Fibroblast of villous mesenchyme (primary cell): ENCODE data around the gene EFHD1. TPM values are rescaled to one million over a fixed set of nuclear protein-coding genes. Genes with fewer than 3 reads are reported as not detected.
A peak's percentile ranks its signal among the peaks of the same experiment; 100 is the strongest.

Source experiments
- DNase-seq: peaks from one replicate; pipeline ENCODE4 v3.0.0-alpha.2; 2010; ENCODE audit warnings: low read depth
- H3K4me3 ChIP-seq: 2 replicates; pipeline ENCODE4 v1.5.1; 2011; ENCODE audit warnings: low read depth, mild to moderate bottlenecking, low read length
- CTCF ChIP-seq: IDR thresholded peaks from 2 replicates; pipeline ENCODE4 v1.5.1; 2012; ENCODE audit warnings: low read depth, mild to moderate bottlenecking, low read length; ENCODE audit not compliant: insufficient read depth
- total RNA-seq: library from RNA; depleted of rRNA; stranded (reverse); fragments of >200 nt; gene quantifications from 2 replicates; pipeline ENCODE4 v1.2.3, GENCODE V29; 2012

EFHD1 gene
- total RNA-seq, 1 donor = 1.7 TPM

DNA sequence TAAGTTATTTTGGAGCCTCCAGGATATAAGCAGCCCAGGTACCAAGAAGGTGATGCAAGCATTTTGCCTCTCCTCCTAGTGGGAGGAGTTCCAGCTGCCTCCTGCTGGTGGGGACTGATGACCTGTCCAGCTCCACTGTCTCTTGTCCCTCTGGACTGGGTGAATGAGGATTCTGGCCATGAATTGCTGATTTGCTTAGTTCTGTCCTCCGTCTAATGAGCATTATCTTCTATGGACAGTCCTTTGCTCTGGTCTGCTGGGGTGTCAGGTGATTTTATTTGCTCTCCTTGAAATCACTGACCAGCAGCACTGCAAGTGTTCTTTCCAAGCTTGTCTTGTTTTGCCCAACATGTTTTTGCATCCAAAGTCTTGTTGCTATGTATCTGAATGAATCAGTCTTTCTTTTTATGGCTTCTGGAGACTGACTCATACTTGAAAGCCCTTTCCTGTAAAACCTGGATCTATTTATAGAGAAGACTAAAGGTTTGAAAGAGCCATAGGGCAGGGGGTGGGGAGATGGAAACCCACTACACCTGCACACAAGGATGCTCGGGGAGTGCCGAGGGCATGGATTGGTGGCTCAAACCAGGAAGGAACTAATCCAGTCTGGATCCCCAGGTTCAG is 40.5 kb upstream of the EFHD1 start:
- peak; percentile 79 for DNase-seq
- no peak overlapping the region for H3K4me3 ChIP-seq
- no peak for TF ChIP-seq CTCF

DNA sequence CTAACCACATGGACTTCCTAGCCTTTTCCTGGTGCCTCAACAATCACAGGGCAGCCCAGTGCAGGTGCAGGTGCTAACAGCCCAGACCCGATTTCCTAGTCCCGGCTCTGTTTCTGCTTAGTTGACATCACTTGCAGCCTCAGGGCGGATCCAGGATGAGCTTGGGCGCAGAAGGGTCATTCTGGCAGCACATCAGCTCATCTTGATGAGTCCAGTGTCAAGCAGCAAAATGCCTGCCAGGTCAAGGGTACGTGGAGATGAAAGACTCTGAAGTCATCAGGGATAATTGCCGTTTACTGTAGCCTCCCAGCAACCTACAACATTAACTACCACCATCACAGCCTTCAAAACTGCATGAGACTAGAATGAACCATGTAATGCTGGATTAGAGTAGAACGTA is 39.4 kb upstream of the EFHD1 start:
- DNase-seq = no peak

GRCh38 chr2:232597362-232598079 is 35.9 kb upstream of the EFHD1 start:
- DNase-seq = no peak
- H3K4me3 ChIP-seq = no peak overlapping the region
- no peak for TF ChIP-seq CTCF

More for the DNA sequence above, 39.4 kb upstream of the EFHD1 start:
- TF ChIP-seq CTCF = no peak
- H3K4me3 ChIP-seq = no peak overlapping the region

GRCh38 chr2:232598293-232598692 is 35.1 kb upstream of the EFHD1 start:
- no peak overlapping the region for H3K4me3 ChIP-seq
- no peak for TF ChIP-seq CTCF
- DNase-seq = no peak

GRCh38 chr2:232600053-232600773 is 33.2 kb upstream of the EFHD1 start:
- no peak for TF ChIP-seq CTCF

DNA sequence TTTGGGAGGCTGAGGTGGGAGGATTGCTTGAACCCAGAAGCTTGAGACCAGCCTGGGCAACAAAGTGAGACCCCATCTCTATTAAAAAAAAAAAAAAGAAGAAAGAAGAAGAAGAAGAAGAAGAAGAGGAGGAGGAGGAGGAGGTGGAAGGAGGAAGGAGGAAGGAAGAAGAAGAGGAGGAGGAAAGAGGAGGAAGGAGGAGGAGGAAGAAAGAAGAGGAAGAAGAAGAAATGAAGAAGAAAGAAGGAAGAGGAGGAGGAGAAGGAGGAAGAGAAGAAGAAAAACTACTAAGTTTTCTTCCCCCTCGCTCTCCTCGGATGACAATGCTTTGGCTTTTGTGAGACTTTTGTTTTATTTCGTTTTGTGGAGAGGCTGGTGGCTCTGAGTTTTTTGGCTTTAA is 30.1 kb upstream of the EFHD1 start:
- DNase-seq = no peak
- H3K4me3 ChIP-seq = no peak overlapping the region
- TF ChIP-seq CTCF = no peak

More at GRCh38 chr2:232600053-232600773, 33.2 kb upstream of the EFHD1 start:
- H3K4me3 ChIP-seq = no peak overlapping the region
- no peak for DNase-seq
